Measurements from ENCODE around the gene A2ML1. TPM values are rescaled to one million over a fixed set of nuclear protein-coding genes. Genes with fewer than 3 reads are reported as not detected.

A2ML1 gene
- total and polyA plus RNA-seq, 2 of the 4 experiments (the other 2 are of a cell fraction), result not detected

- BruUV-seq (replicated peaks), result no TSS peak
- intact Hi-C loops (cut with micrococcal nuclease), result loop anchor here (10.0 kb wide), 1 partner anchor 352 kb away; the partner anchor contains the start of gene CLEC4E
- no peak overlapping the region for H4K8ac ChIP-seq (ENCODE audit: low read depth in 2 of 2, low read length in 2 of 2)
- H3K27me3 ChIP-seq (ENCODE audit: control insufficient read depth, insufficient read depth, low read length), result peaks cover 5% of the 10 kb centered on the region
- no peak overlapping the region for H3K4me3 ChIP-seq (ENCODE audit: insufficient read depth, low read depth, low read length)
- no peak overlapping the region for H2AFZ ChIP-seq (replicated peaks; ENCODE audit: low read length, poor library complexity)
- no peak overlapping the region for H4K5ac ChIP-seq (ENCODE audit: low read depth, low read length)
- H4K20me1 ChIP-seq (ENCODE audit: insufficient read depth, low read length), result no peaks in the 10 kb centered on the region
- dilution Hi-C loops (cut with HindIII; ENCODE audit: low sequenced_read_pairs, unreplicated experiment), result no loop called here
- no peaks in the 10 kb centered on the region for H3K9me1 ChIP-seq (ENCODE audit: insufficient read depth, low read length)
- no peak overlapping the region for H3K56ac ChIP-seq (ENCODE audit: extremely low read depth, insufficient read depth, low read length)
- no peak overlapping the region for H2AK5ac ChIP-seq (ENCODE audit: low read depth, low read length)
- 90% methylated on average over 2 of the region's 7 CpGs; no CpG with 5 or more reads in 1 of the 2 experiments for WGBS, 2 experiments (ENCODE audit: extremely low coverage in 2 of 2, insufficient read length in 1 of 2)
- H3K23ac ChIP-seq (ENCODE audit: low read depth, low read length), result no peak overlapping the region
- H2BK20ac ChIP-seq (ENCODE audit: low read depth, low read length), result no peak overlapping the region
- H2BK5ac ChIP-seq (ENCODE audit: low read depth, low read length, poor library complexity, severe bottlenecking), result no peak overlapping the region
- no peak overlapping the region for H3K4me2 ChIP-seq (ENCODE audit: low read depth, low read length)
- H3K14ac ChIP-seq (replicated peaks; ENCODE audit: low read depth, low read length), result no peak overlapping the region
- no peaks in the 10 kb centered on the region for H3K79me1 ChIP-seq (ENCODE audit: low read depth in 1 of 2, low read length in 2 of 2)
- DNase-seq (no peak), ATAC-seq (ENCODE audit: low read depth) (no peak)
- no peak overlapping the region for H3K4ac ChIP-seq (ENCODE audit: low read depth, low read length)
- H3K36me3 ChIP-seq (ENCODE audit: control insufficient read depth, insufficient read depth, low read length), result no peaks in the 10 kb centered on the region
- TF ChIP-seq NFE2L2 (IDR thresholded peaks at IDR 0.05; ENCODE audit: low read depth, low read length) (no peak), POLR2A (IDR thresholded peaks at IDR 0.05; ENCODE audit: low read depth, low read length) (no peak), RCOR1 (IDR thresholded peaks at IDR 0.05; ENCODE audit: insufficient replicate concordance, low read length) (no peak), RFX5 (IDR thresholded peaks at IDR 0.05; ENCODE audit: low read depth, low read length) (no peak), RAD21 (IDR thresholded peaks at IDR 0.05; ENCODE audit: low read length) (no peak), SMC3 (IDR thresholded peaks at IDR 0.05; ENCODE audit: low read depth, low read length) (no peak), ELK1 (IDR thresholded peaks at IDR 0.05; ENCODE audit: borderline replicate concordance, low read depth, low read length) (no peak), FOS (IDR thresholded peaks at IDR 0.05; ENCODE audit: low read depth, low read length) (no peak), CTCF (conservative IDR thresholded peaks at IDR 0.05; ENCODE audit: low read depth, low read length) (no peak), USF2 (IDR thresholded peaks at IDR 0.05; ENCODE audit: low read depth, low read length) (no peak)
- CTCF ChIA-PET, result interaction anchor here (1.0 kb wide), 1 partner anchor 215 kb away, joined by 3 read pairs; no protein-coding TSS in a partner anchor
- POLR2A ChIA-PET (ENCODE audit: unreplicated experiment), result no interaction called here
- H3K18ac ChIP-seq (ENCODE audit: low read depth, low read length), result no peak overlapping the region
- H3K27ac ChIP-seq (ENCODE audit: insufficient read depth, low read length), result no peak overlapping the region
- no peak overlapping the region for H2BK15ac ChIP-seq (ENCODE audit: low read depth, low read length)
- no peaks in the 10 kb centered on the region for H3K4me1 ChIP-seq (ENCODE audit: control insufficient read depth, insufficient read depth, low read length)
- no peak overlapping the region for H2BK120ac ChIP-seq (ENCODE audit: low read depth, low read length)
- no peak overlapping the region for H3K9ac ChIP-seq (ENCODE audit: low read depth, low read length)
- no peak overlapping the region for H2AK9ac ChIP-seq (replicated peaks; ENCODE audit: low read depth, low read length, poor library complexity)
- in situ Hi-C loops (cut with MboI; ENCODE audit: low sequenced_read_pairs), result no loop called here
- no peaks in the 10 kb centered on the region for H3K9me3 ChIP-seq (ENCODE audit: control insufficient read depth, insufficient read depth, low read length)
- no peak overlapping the region for H4K91ac ChIP-seq (ENCODE audit: insufficient read depth, low read depth, low read length)
These were observed 74.7 kb downstream of the A2ML1 start for GRCh38 chr12:8897081-8897480.
